ENCODE data around the gene RASIP1.

DNA sequence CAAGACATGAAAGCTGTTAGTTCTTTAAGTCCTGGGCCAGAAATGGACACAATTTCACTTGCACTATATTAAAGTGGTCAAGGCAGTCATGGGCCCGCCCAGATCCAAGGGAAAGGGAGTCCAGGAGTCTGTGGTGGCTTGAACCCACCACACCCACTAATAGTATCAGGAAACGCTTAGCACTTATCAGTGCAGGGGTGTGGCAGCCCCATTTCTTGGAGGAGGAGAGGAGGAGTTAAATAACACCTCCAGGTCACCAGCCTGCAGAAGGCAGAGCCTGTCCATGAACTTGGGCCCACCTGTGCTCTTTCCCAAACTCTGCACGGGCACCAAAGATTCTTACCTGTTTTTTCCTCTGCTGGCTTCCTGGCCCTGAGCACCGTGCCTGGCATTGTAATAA is 62.2 kb downstream of the RASIP1 start:
- TF ChIP-seq, protein P1, sequence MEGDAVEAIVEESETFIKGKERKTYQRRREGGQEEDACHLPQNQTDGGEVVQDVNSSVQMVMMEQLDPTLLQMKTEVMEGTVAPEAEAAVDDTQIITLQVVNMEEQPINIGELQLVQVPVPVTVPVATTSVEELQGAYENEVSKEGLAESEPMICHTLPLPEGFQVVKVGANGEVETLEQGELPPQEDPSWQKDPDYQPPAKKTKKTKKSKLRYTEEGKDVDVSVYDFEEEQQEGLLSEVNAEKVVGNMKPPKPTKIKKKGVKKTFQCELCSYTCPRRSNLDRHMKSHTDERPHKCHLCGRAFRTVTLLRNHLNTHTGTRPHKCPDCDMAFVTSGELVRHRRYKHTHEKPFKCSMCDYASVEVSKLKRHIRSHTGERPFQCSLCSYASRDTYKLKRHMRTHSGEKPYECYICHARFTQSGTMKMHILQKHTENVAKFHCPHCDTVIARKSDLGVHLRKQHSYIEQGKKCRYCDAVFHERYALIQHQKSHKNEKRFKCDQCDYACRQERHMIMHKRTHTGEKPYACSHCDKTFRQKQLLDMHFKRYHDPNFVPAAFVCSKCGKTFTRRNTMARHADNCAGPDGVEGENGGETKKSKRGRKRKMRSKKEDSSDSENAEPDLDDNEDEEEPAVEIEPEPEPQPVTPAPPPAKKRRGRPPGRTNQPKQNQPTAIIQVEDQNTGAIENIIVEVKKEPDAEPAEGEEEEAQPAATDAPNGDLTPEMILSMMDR (conservative IDR thresholded peaks at IDR 0.05; ENCODE audit: low read depth, low read length) = no peak
- no peak for TF ChIP-seq EZH2 (IDR thresholded peaks at IDR 0.05; ENCODE audit: low read length, unreplicated experiment)

Measured in PC-3 (cell line).